ENCODE results near the gene GALNT18.

The GALNT18 gene

DNA sequence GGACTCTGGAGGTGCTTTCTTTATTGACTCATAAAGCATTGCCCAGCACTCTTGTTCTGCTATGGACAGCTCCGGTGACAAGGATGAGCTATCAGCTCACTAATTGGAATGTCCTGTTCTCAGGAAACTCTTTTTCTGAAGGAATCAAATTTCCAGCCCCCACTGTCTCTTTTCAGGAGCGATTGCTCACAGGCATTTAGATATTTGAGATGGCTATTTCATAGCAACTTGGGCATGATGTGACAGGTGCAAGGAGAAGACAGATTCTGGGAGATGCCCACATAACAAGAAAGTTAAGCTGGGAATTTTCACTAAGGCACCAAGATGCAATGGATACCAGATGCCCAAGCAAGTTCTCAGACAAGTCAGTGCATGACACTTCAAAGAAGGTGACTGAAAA is 145.3 kb downstream of the GALNT18 start:
- CTCF ChIA-PET = no interaction called here
- 91% methylated on average over 1 of the region's 2 CpGs for WGBS (ENCODE audit: insufficient coverage)

DNA sequence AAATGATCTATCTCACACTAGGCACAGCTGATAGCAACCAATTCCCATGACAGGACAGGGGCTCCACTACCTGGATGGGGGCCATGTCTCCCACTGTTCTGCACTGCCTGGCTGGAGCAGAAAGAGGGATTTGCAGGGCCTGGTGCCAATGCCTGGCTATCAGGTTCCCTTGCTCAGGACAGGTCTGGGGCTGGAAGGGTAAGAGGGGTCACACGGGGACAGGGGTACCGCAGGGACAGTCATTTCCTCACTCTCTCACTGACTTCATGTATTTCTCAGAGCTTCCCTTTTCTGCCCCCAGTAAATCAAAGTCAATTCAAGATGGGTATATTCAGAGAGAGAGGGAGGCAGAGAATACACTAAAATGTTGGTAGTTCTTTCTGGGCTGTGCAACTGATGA is 149.7 kb downstream of the GALNT18 start:
- WGBS (ENCODE audit: insufficient coverage) = no CpG with 5 or more reads among the region's 2 CpGs
- Histone ChIP-seq H3K9me3 (ENCODE audit: control extremely low read depth in 1 of 5, control insufficient read depth in 4 of 5, insufficient read depth in 2 of 5, low read depth in 1 of 5, low read length in 4 of 5) (no peaks in the 10 kb centered on the region), H3K27me3 (replicated peaks in 2 of 5; ENCODE audit: control insufficient read depth in 4 of 5, insufficient read depth in 5 of 5, low read length in 4 of 5) (peaks cover 0 to 20% (median 0%) of the 10 kb centered on the region in 5 experiments), H3K36me3 (ENCODE audit: control insufficient read depth in 4 of 4, insufficient read depth in 4 of 4, low read length in 3 of 4) (no peaks in the 10 kb centered on the region), H3K4me3 (ENCODE audit: control insufficient read depth in 1 of 7, extremely low read depth in 1 of 7, insufficient read depth in 4 of 7, low read depth in 2 of 7, low read length in 6 of 7) (no peak overlapping the region), H3K27ac (ENCODE audit: insufficient read depth in 1 of 2, low read depth in 1 of 2, low read length in 2 of 2, poor library complexity in 1 of 2, severe bottlenecking in 2 of 2) (no peak overlapping the region), H3K4me1 (ENCODE audit: control extremely low read depth in 1 of 4, control insufficient read depth in 4 of 4, insufficient read depth in 4 of 4, low read length in 3 of 4) (peaks cover 0 to 11% (median 3%) of the 10 kb centered on the region in 4 experiments)
- DNase-seq = peak; percentile 51 to 88 (median 80)
- ChIA-PET POLR2A (no interaction called here), CTCF (interaction anchor here (1.0 to 1.5 kb wide), 2 partner anchors 10 to 11 kb away, joined by 3 read pairs; no protein-coding TSS in a partner anchor)

More for the DNA sequence above, 145.3 kb downstream of the GALNT18 start:
- DNase-seq = no peak
- no peaks in the 10 kb centered on the region for H3K9me3 ChIP-seq (ENCODE audit: control extremely low read depth in 1 of 5, control insufficient read depth in 4 of 5, insufficient read depth in 2 of 5, low read depth in 1 of 5, low read length in 4 of 5)
- H3K27me3 ChIP-seq (replicated peaks in 2 of 5; ENCODE audit: control insufficient read depth in 4 of 5, insufficient read depth in 5 of 5, low read length in 4 of 5) = peaks cover 0 to 29% (median 4%) of the 10 kb centered on the region in 5 experiments
- no peak overlapping the region for H3K27ac ChIP-seq (ENCODE audit: insufficient read depth in 1 of 2, low read depth in 1 of 2, low read length in 2 of 2, poor library complexity in 1 of 2, severe bottlenecking in 2 of 2)
- no peak overlapping the region for H3K4me3 ChIP-seq (ENCODE audit: control insufficient read depth in 1 of 7, extremely low read depth in 1 of 7, insufficient read depth in 4 of 7, low read depth in 2 of 7, low read length in 6 of 7)
- peaks cover 0 to 9% (median 3%) of the 10 kb centered on the region in 4 experiments for H3K4me1 ChIP-seq (ENCODE audit: control extremely low read depth in 1 of 4, control insufficient read depth in 4 of 4, insufficient read depth in 4 of 4, low read length in 3 of 4)
- POLR2A ChIA-PET = no interaction called here
- no peaks in the 10 kb centered on the region for H3K36me3 ChIP-seq (ENCODE audit: control insufficient read depth in 4 of 4, insufficient read depth in 4 of 4, low read length in 3 of 4)

GRCh38 chr11:11471201-11471600 is 150.6 kb downstream of the GALNT18 start:
- no peak for DNase-seq
- Histone ChIP-seq H3K9me3 (ENCODE audit: control extremely low read depth in 1 of 5, control insufficient read depth in 4 of 5, insufficient read depth in 2 of 5, low read depth in 1 of 5, low read length in 4 of 5) (no peaks in the 10 kb centered on the region), H3K27me3 (replicated peaks in 2 of 5; ENCODE audit: control insufficient read depth in 4 of 5, insufficient read depth in 5 of 5, low read length in 4 of 5) (peaks cover 0 to 12% (median 0%) of the 10 kb centered on the region in 5 experiments), H3K4me3 (ENCODE audit: control insufficient read depth in 1 of 7, extremely low read depth in 1 of 7, insufficient read depth in 4 of 7, low read depth in 2 of 7, low read length in 6 of 7) (no peak overlapping the region), H3K36me3 (ENCODE audit: control insufficient read depth in 4 of 4, insufficient read depth in 4 of 4, low read length in 3 of 4) (no peaks in the 10 kb centered on the region), H3K27ac (ENCODE audit: insufficient read depth in 1 of 2, low read depth in 1 of 2, low read length in 2 of 2, poor library complexity in 1 of 2, severe bottlenecking in 2 of 2) (no peak overlapping the region), H3K4me1 (ENCODE audit: control extremely low read depth in 1 of 4, control insufficient read depth in 4 of 4, insufficient read depth in 4 of 4, low read length in 3 of 4) (peaks cover 0 to 11% (median 3%) of the 10 kb centered on the region in 4 experiments)
- POLR2A ChIA-PET = no interaction called here
- WGBS (ENCODE audit: insufficient coverage) = 0% methylated on average over 1 of the region's 4 CpGs
- CTCF ChIA-PET = no interaction called here

GRCh38 chr11:11468954-11469353 is 152.9 kb downstream of the GALNT18 start:
- POLR2A ChIA-PET = no interaction called here
- WGBS (ENCODE audit: insufficient coverage) = 97% methylated on average over 6 of the region's 6 CpGs
- no peaks in the 10 kb centered on the region for H3K9me3 ChIP-seq (ENCODE audit: control extremely low read depth in 1 of 5, control insufficient read depth in 4 of 5, insufficient read depth in 2 of 5, low read depth in 1 of 5, low read length in 4 of 5)
- H3K36me3 ChIP-seq (ENCODE audit: control insufficient read depth in 4 of 4, insufficient read depth in 4 of 4, low read length in 3 of 4) = no peaks in the 10 kb centered on the region
- H3K4me3 ChIP-seq (ENCODE audit: control insufficient read depth in 1 of 7, extremely low read depth in 1 of 7, insufficient read depth in 4 of 7, low read depth in 2 of 7, low read length in 6 of 7) = no peak overlapping the region
- peaks cover 0 to 10% (median 0%) of the 10 kb centered on the region in 5 experiments for H3K27me3 ChIP-seq (replicated peaks in 2 of 5; ENCODE audit: control insufficient read depth in 4 of 5, insufficient read depth in 5 of 5, low read length in 4 of 5)
- DNase-seq = no peak
- CTCF ChIA-PET = no interaction called here
- no peak overlapping the region for H3K27ac ChIP-seq (ENCODE audit: insufficient read depth in 1 of 2, low read depth in 1 of 2, low read length in 2 of 2, poor library complexity in 1 of 2, severe bottlenecking in 2 of 2)
- H3K4me1 ChIP-seq (ENCODE audit: control extremely low read depth in 1 of 4, control insufficient read depth in 4 of 4, insufficient read depth in 4 of 4, low read length in 3 of 4) = peaks cover 0 to 11% (median 3%) of the 10 kb centered on the region in 4 experiments

GRCh38 chr11:11467312-11467711 is 154.5 kb downstream of the GALNT18 start:
- CTCF ChIA-PET = no interaction called here

GRCh38 chr11:11464555-11464954 is 157.2 kb downstream of the GALNT18 start:
- Histone ChIP-seq H3K36me3 (ENCODE audit: control insufficient read depth in 4 of 4, insufficient read depth in 4 of 4, low read length in 3 of 4) (no peaks in the 10 kb centered on the region), H3K27ac (ENCODE audit: insufficient read depth in 1 of 2, low read depth in 1 of 2, low read length in 2 of 2, poor library complexity in 1 of 2, severe bottlenecking in 2 of 2) (no peak overlapping the region), H3K9me3 (ENCODE audit: control extremely low read depth in 1 of 5, control insufficient read depth in 4 of 5, insufficient read depth in 2 of 5, low read depth in 1 of 5, low read length in 4 of 5) (peaks cover 0 to 4% (median 0%) of the 10 kb centered on the region in 5 experiments), H3K4me1 (ENCODE audit: control extremely low read depth in 1 of 4, control insufficient read depth in 4 of 4, insufficient read depth in 4 of 4, low read length in 3 of 4) (no peaks in the 10 kb centered on the region), H3K4me3 (ENCODE audit: control insufficient read depth in 1 of 7, extremely low read depth in 1 of 7, insufficient read depth in 4 of 7, low read depth in 2 of 7, low read length in 6 of 7) (no peak overlapping the region), H3K27me3 (replicated peaks in 2 of 5; ENCODE audit: control insufficient read depth in 4 of 5, insufficient read depth in 5 of 5, low read length in 4 of 5) (peaks cover 0 to 11% (median 0%) of the 10 kb centered on the region in 5 experiments)
- no peak for DNase-seq
- CTCF ChIA-PET = no interaction called here
- WGBS (ENCODE audit: insufficient coverage) = 100% methylated on average over 1 of the region's 2 CpGs
- POLR2A ChIA-PET = no interaction called here

More at GRCh38 chr11:11467312-11467711, 154.5 kb downstream of the GALNT18 start:
- no peak for DNase-seq
- POLR2A ChIA-PET = no interaction called here
- Histone ChIP-seq H3K4me3 (ENCODE audit: control insufficient read depth in 1 of 7, extremely low read depth in 1 of 7, insufficient read depth in 4 of 7, low read depth in 2 of 7, low read length in 6 of 7) (no peak overlapping the region), H3K27ac (ENCODE audit: insufficient read depth in 1 of 2, low read depth in 1 of 2, low read length in 2 of 2, poor library complexity in 1 of 2, severe bottlenecking in 2 of 2) (no peak overlapping the region), H3K4me1 (ENCODE audit: control extremely low read depth in 1 of 4, control insufficient read depth in 4 of 4, insufficient read depth in 4 of 4, low read length in 3 of 4) (peaks cover 0 to 10% (median 3%) of the 10 kb centered on the region in 4 experiments), H3K9me3 (ENCODE audit: control extremely low read depth in 1 of 5, control insufficient read depth in 4 of 5, insufficient read depth in 2 of 5, low read depth in 1 of 5, low read length in 4 of 5) (no peaks in the 10 kb centered on the region), H3K27me3 (replicated peaks in 2 of 5; ENCODE audit: control insufficient read depth in 4 of 5, insufficient read depth in 5 of 5, low read length in 4 of 5) (peaks cover 0 to 10% (median 0%) of the 10 kb centered on the region in 5 experiments), H3K36me3 (ENCODE audit: control insufficient read depth in 4 of 4, insufficient read depth in 4 of 4, low read length in 3 of 4) (no peaks in the 10 kb centered on the region)
- WGBS (ENCODE audit: insufficient coverage) = 97% methylated on average over 3 of the region's 4 CpGs

DNA sequence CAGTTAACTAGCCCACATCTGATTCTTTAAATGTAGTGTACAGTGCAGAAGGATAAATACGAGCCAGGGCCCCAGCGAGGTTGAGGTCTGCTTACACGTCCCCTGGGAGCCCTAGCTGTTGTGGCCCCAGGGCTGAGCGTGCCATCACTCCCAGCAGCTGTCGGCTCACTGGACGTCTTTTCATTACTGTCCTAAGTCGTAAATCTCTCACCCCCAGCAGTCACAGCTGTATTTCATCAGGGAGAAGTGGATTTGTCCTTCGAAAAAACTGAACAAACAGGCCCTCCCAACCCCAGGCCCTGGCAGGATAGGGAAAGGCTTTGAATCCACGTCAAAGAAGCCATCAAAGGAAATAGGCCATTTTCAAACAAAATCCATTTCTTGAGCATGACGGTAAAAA is 158.4 kb downstream of the GALNT18 start:
- Histone ChIP-seq H3K9me3 (ENCODE audit: control extremely low read depth in 1 of 5, control insufficient read depth in 4 of 5, insufficient read depth in 2 of 5, low read depth in 1 of 5, low read length in 4 of 5) (peaks cover 0 to 7% (median 0%) of the 10 kb centered on the region in 5 experiments), H3K27me3 (replicated peaks in 2 of 5; ENCODE audit: control insufficient read depth in 4 of 5, insufficient read depth in 5 of 5, low read length in 4 of 5) (peaks cover 0 to 6% (median 0%) of the 10 kb centered on the region in 5 experiments), H3K4me3 (ENCODE audit: control insufficient read depth in 1 of 7, extremely low read depth in 1 of 7, insufficient read depth in 4 of 7, low read depth in 2 of 7, low read length in 6 of 7) (no peak overlapping the region), H3K36me3 (ENCODE audit: control insufficient read depth in 4 of 4, insufficient read depth in 4 of 4, low read length in 3 of 4) (no peaks in the 10 kb centered on the region), H3K4me1 (ENCODE audit: control extremely low read depth in 1 of 4, control insufficient read depth in 4 of 4, insufficient read depth in 4 of 4, low read length in 3 of 4) (no peaks in the 10 kb centered on the region), H3K27ac (ENCODE audit: insufficient read depth in 1 of 2, low read depth in 1 of 2, low read length in 2 of 2, poor library complexity in 1 of 2, severe bottlenecking in 2 of 2) (no peak overlapping the region)
- POLR2A ChIA-PET = no interaction called here
- CTCF ChIA-PET = interaction anchor here (1.0 kb wide), 1 partner anchor 18 kb away, joined by 3 read pairs; no protein-coding TSS in a partner anchor
- 92% methylated on average over 8 of the region's 10 CpGs for WGBS (ENCODE audit: insufficient coverage)
- no peak for DNase-seq

Data from common myeloid progenitor, CD34-positive (primary cell).